GM11168 (cell line): Measurements from ENCODE around the gene GAS2L1.

Source experiments
- in situ Hi-C: fragments of 300-500 bp; cut with MboI; formaldehyde crosslinking; loops from one replicate; pipeline ENCODE4 v1.12.0; 2022; ENCODE audit warnings: low sequenced_read_pairs; ENCODE audit not compliant: unreplicated experiment

The GAS2L1 gene

GRCh38 chr22:29308148-29308790 lies 1.8 kb downstream of the GAS2L1 start:
- in situ Hi-C loops: no loop called here

- in situ Hi-C loops: no loop called here
These were observed 2.4 kb downstream of the GAS2L1 start for GRCh38 chr22:29308791-29309262.

GRCh38 chr22:29309332-29310064 lies 3.0 kb downstream of the GAS2L1 start:
- in situ Hi-C loops: no loop called here

GRCh38 chr22:29310065-29310862 lies 3.8 kb downstream of the GAS2L1 start:
- in situ Hi-C loops: no loop called here

- in situ Hi-C loops: no loop called here
These were observed 4.5 kb downstream of the GAS2L1 start for GRCh38 chr22:29310863-29311339.

GRCh38 chr22:29311464-29312217 lies 5.2 kb downstream of the GAS2L1 start:
- in situ Hi-C loops: no loop called here

GRCh38 chr22:29312218-29313125 lies 6.0 kb downstream of the GAS2L1 start:
- in situ Hi-C loops: no loop called here

- in situ Hi-C loops: no loop called here
These were observed 6.7 kb downstream of the GAS2L1 start for GRCh38 chr22:29313126-29313575.

- in situ Hi-C loops: no loop called here
These were observed 7.4 kb downstream of the GAS2L1 start for GRCh38 chr22:29313576-29314466.

- in situ Hi-C loops: no loop called here
These were observed 8.3 kb downstream of the GAS2L1 start for GRCh38 chr22:29314537-29315285.

GRCh38 chr22:29315286-29316140 lies 9.1 kb downstream of the GAS2L1 start, which contains the start of gene RASL10A:
Gene RASL10A, minus strand, starts transcription at chr22:29315697. Its CDS starts 451 bp downstream, at chr22:29315246.
- in situ Hi-C loops: no loop called here

- in situ Hi-C loops: no loop called here
These were observed 9.8 kb downstream of the GAS2L1 start for GRCh38 chr22:29316141-29316828.

- in situ Hi-C loops: no loop called here
These were observed 11.5 kb downstream of the GAS2L1 start for GRCh38 chr22:29317827-29318454.

GRCh38 chr22:29319072-29319471 lies 12.6 kb downstream of the GAS2L1 start:
- in situ Hi-C loops: no loop called here

GRCh38 chr22:29320546-29320945 lies 14.1 kb downstream of the GAS2L1 start:
- in situ Hi-C loops: no loop called here
